NCI-H748 (cell line): ENCODE data around the gene CARD9.
"Not testable (repeated sequence)": the region's sequence is repeated elsewhere in the genome, so short reads cannot be mapped to it uniquely, and the experiment has no call there.

Experiments
- DNase-seq: peaks from one replicate; lab custom pipeline; 2025; ENCODE audit not compliant: unreplicated experiment; lab: John Stamatoyannopoulos, UW

CARD9 gene

GRCh38 chr9:136364942-136365774, 8.3 kb downstream of the CARD9 start:
- DNase-seq = peak; percentile 46

- DNase-seq = peak; percentile 35
Measured at GRCh38 chr9:136363949-136364748, 9.3 kb downstream of the CARD9 start.

- DNase-seq = peak; percentile 92
Measured at GRCh38 chr9:136363106-136363948, 10.1 kb downstream of the CARD9 start, which contains the start of gene DNLZ. TSS of gene DNLZ (minus strand) at chr9:136363744. CDS start at chr9:136363714, 30 bp downstream.

GRCh38 chr9:136362450-136362784, 11.1 kb downstream of the CARD9 start:
- no peak for DNase-seq

GRCh38 chr9:136361754-136362449, 11.6 kb downstream of the CARD9 start:
- DNase-seq = no peak

GRCh38 chr9:136361047-136361753, 12.3 kb downstream of the CARD9 start:
- DNase-seq = no peak

GRCh38 chr9:136359774-136360718, 13.4 kb downstream of the CARD9 start:
- DNase-seq = no peak

GRCh38 chr9:136358888-136359287, 14.6 kb downstream of the CARD9 start:
- DNase-seq = no peak

- DNase-seq = no peak
Measured at GRCh38 chr9:136358016-136358415, 15.5 kb downstream of the CARD9 start.

- no peak for DNase-seq
Measured at GRCh38 chr9:136357202-136357725, 16.2 kb downstream of the CARD9 start.

- no peak for DNase-seq
Measured at GRCh38 chr9:136355616-136356557, 17.6 kb downstream of the CARD9 start.

GRCh38 chr9:136354592-136355085, 18.8 kb downstream of the CARD9 start:
- no peak for DNase-seq

- DNase-seq = no peak
Measured at GRCh38 chr9:136353757-136354488, 19.5 kb downstream of the CARD9 start.

- no peak for DNase-seq
Measured at GRCh38 chr9:136353088-136353487, 20.4 kb downstream of the CARD9 start.

- peak; percentile 27 for DNase-seq
Measured at GRCh38 chr9:136352682-136353081, 20.8 kb downstream of the CARD9 start.

- DNase-seq = not testable (repeated sequence)
Measured at GRCh38 chr9:136351868-136352267, 21.6 kb downstream of the CARD9 start.
